ENCODE results near the gene SLIT1. TPM values are rescaled to one million over a fixed set of nuclear protein-coding genes. Genes with fewer than 3 reads are reported as not detected.

SLIT1 gene
- total and polyA plus RNA-seq, 2 donors (not counting 1 experiment from before 2014, with no cell fraction given): 0.15 to 0.49 TPM

DNA sequence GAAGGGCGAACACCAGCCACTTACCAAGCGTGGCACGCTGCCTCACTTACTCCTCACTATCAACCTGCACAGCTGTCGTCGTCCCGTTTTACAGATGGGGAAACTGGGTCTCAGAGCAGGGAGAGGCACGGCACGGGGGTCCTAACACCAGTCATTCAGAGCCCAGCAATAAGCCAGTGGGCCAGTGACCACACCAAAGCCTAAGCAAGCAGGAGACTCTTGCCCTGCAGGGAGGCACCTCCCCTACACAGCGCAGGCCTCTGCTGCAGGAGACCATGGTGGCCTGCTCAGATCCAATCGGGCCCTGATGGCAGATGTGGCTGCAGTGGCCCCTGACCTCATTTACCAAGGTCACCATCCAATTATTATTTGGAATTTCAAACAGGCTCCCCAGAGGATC, 4.8 kb downstream of the SLIT1 start:
- no peaks in the 10 kb centered on the region for H4K20me1 ChIP-seq (ENCODE audit: control insufficient read depth, insufficient read depth, low read length, poor library complexity, severe bottlenecking)
- H3K27me3 ChIP-seq (replicated peaks in 1 of 4; ENCODE audit: control extremely low read depth in 1 of 4, control insufficient read depth in 3 of 4, insufficient read depth in 4 of 4, low read length in 3 of 4): peaks cover 0 to 67% (median 23%) of the 10 kb centered on the region in 4 experiments
- H3K4me3 ChIP-seq (ENCODE audit: control extremely low read depth in 1 of 5, extremely low read depth in 1 of 5, insufficient read depth in 1 of 5, low read depth in 2 of 5, low read length in 4 of 5): no peak overlapping the region
- H3K4me2 ChIP-seq (replicated peaks; ENCODE audit: low read depth, low read length, poor library complexity, severe bottlenecking): no peak overlapping the region
- TF ChIP-seq CTCF (IDR thresholded peaks at IDR 0.05) (no peak), EZH2 (IDR thresholded peaks at IDR 0.05; ENCODE audit: borderline replicate concordance, insufficient read depth, low read depth, low read length, poor library complexity, severe bottlenecking) (no peak)
- Mint-ChIP-seq H3K27ac (no peak overlapping the region), H3K27me3 (peaks cover 48% of the 10 kb centered on the region), H3K9me3 (ENCODE audit: insufficient read depth) (no peaks in the 10 kb centered on the region), H3K4me1 (peaks cover 9% of the 10 kb centered on the region), H3K4me3 (no peak overlapping the region)
- no peaks in the 10 kb centered on the region for H3K36me3 ChIP-seq (replicated peaks in 1 of 2; ENCODE audit: control extremely low read depth in 1 of 2, control insufficient read depth in 1 of 2, extremely low read depth in 1 of 2, insufficient read depth in 2 of 2, low read length in 1 of 2)
- no peaks in the 10 kb centered on the region for H3K79me2 ChIP-seq (ENCODE audit: control insufficient read depth, insufficient read depth, low read length)
- DNase-seq: no peak
- H3K9me3 ChIP-seq (ENCODE audit: control extremely low read depth in 1 of 3, control insufficient read depth in 2 of 3, insufficient read depth in 1 of 3, low read length in 2 of 3): peaks cover 0 to 2% (median 0%) of the 10 kb centered on the region in 3 donors
- no peak overlapping the region for H3K27ac ChIP-seq (ENCODE audit: low read length in 2 of 2)
- intact Hi-C loops (cut with micrococcal nuclease): no loop called here
- no peak for ATAC-seq (ENCODE audit: low read depth)
- ChIA-PET POLR2A (no interaction called here), CTCF (interaction anchor here (1.2 to 2.9 kb wide), 2 partner anchors 16 to 29 kb away, joined by 5 to 11 read pairs; no protein-coding TSS in a partner anchor)
- WGBS (ENCODE audit: insufficient coverage): 94% methylated on average over 10 of the region's 10 CpGs
- peaks cover 10 to 13% of the 10 kb centered on the region in 2 donors for H3K4me1 ChIP-seq (ENCODE audit: control insufficient read depth in 2 of 2, insufficient read depth in 2 of 2, low read length in 2 of 2)
- no peak overlapping the region for H3K9ac ChIP-seq (ENCODE audit: low read length)
- no peak overlapping the region for H2AFZ ChIP-seq (ENCODE audit: insufficient read depth, low read depth, low read length, poor library complexity, severe bottlenecking)

- peaks cover 0 to 2% (median 0%) of the 10 kb centered on the region in 3 donors for H3K9me3 ChIP-seq (ENCODE audit: control extremely low read depth in 1 of 3, control insufficient read depth in 2 of 3, insufficient read depth in 1 of 3, low read length in 2 of 3)
- peaks cover 0 to 66% (median 23%) of the 10 kb centered on the region in 4 experiments for H3K27me3 ChIP-seq (replicated peaks in 1 of 4; ENCODE audit: control extremely low read depth in 1 of 4, control insufficient read depth in 3 of 4, insufficient read depth in 4 of 4, low read length in 3 of 4)
- H3K27ac ChIP-seq (ENCODE audit: low read length in 2 of 2): no peak overlapping the region
- ATAC-seq (ENCODE audit: low read depth) (no peak), DNase-seq (no peak)
- no peak for TF ChIP-seq EZH2 (IDR thresholded peaks at IDR 0.05; ENCODE audit: borderline replicate concordance, insufficient read depth, low read depth, low read length, poor library complexity, severe bottlenecking)
- TF ChIP-seq CTCF (IDR thresholded peaks at IDR 0.05): no peak
- no peak overlapping the region for H3K4me2 ChIP-seq (replicated peaks; ENCODE audit: low read depth, low read length, poor library complexity, severe bottlenecking)
- peaks cover 8% of the 10 kb centered on the region for H3K4me1 Mint-ChIP-seq
- no peak overlapping the region for H3K9ac ChIP-seq (ENCODE audit: low read length)
- WGBS (ENCODE audit: insufficient coverage): 76% methylated on average over 4 of the region's 8 CpGs
- no peak overlapping the region for H3K27ac Mint-ChIP-seq
- no peaks in the 10 kb centered on the region for H3K79me2 ChIP-seq (ENCODE audit: control insufficient read depth, insufficient read depth, low read length)
- intact Hi-C loops (cut with micrococcal nuclease): no loop called here
- ChIA-PET CTCF (interaction anchor here (0.9 to 2.9 kb wide), 3 partner anchors 17 to 785 kb away, joined by 3 to 11 read pairs (median 5); no protein-coding TSS in a partner anchor), POLR2A (no interaction called here)
- H2AFZ ChIP-seq (ENCODE audit: insufficient read depth, low read depth, low read length, poor library complexity, severe bottlenecking): no peak overlapping the region
- peaks cover 52% of the 10 kb centered on the region for H3K27me3 Mint-ChIP-seq
- peaks cover 4 to 8% of the 10 kb centered on the region in 2 donors for H3K4me1 ChIP-seq (ENCODE audit: control insufficient read depth in 2 of 2, insufficient read depth in 2 of 2, low read length in 2 of 2)
- no peaks in the 10 kb centered on the region for H3K9me3 Mint-ChIP-seq (ENCODE audit: insufficient read depth)
- no peaks in the 10 kb centered on the region for H4K20me1 ChIP-seq (ENCODE audit: control insufficient read depth, insufficient read depth, low read length, poor library complexity, severe bottlenecking)
- no peak overlapping the region for H3K4me3 Mint-ChIP-seq
- H3K4me3 ChIP-seq (ENCODE audit: control extremely low read depth in 1 of 5, extremely low read depth in 1 of 5, insufficient read depth in 1 of 5, low read depth in 2 of 5, low read length in 4 of 5): no peak overlapping the region
- H3K36me3 ChIP-seq (replicated peaks in 1 of 2; ENCODE audit: control extremely low read depth in 1 of 2, control insufficient read depth in 1 of 2, extremely low read depth in 1 of 2, insufficient read depth in 2 of 2, low read length in 1 of 2): no peaks in the 10 kb centered on the region
These were observed 5.4 kb downstream of the SLIT1 start for GRCh38 chr10:97180363-97180755.
